Medulla oblongata (tissue), 1 donor: Measurements from ENCODE around the gene METTL24.
"Not testable (repeated sequence)": the region's sequence is repeated elsewhere in the genome, so short reads cannot be mapped to it uniquely, and the experiment has no call there.

Experiments
- DNase-seq: peaks from one replicate; pipeline ENCODE4 v3.0.0-alpha.2; 2015; ENCODE audit errors: extremely low spot score

The METTL24 gene

GRCh38 chr6:110363748-110364147, 5.6 kb upstream of the METTL24 start:
- DNase-seq, result no peak

DNA sequence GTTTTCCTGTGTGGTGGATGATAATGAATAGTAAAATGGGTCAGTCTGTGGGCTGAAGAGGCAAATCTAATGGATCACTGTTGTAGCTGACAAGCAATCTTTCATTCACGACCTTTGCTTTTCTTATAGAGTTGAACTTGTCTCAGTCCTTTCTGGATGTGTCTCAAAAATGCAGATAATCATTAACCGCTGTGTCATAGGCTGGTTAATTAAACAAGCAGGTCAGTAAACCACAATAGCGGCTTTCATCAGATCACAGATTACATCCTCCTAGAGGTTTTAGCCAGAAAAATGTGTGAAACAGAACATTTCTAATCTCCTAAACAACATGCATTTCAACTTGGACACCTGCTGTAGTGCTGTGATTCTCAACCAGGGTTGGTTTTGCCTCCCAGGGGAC, 2.5 kb upstream of the METTL24 start:
- no peak for DNase-seq

GRCh38 chr6:110359556-110359955, 1.4 kb upstream of the METTL24 start:
- DNase-seq, result no peak

DNA sequence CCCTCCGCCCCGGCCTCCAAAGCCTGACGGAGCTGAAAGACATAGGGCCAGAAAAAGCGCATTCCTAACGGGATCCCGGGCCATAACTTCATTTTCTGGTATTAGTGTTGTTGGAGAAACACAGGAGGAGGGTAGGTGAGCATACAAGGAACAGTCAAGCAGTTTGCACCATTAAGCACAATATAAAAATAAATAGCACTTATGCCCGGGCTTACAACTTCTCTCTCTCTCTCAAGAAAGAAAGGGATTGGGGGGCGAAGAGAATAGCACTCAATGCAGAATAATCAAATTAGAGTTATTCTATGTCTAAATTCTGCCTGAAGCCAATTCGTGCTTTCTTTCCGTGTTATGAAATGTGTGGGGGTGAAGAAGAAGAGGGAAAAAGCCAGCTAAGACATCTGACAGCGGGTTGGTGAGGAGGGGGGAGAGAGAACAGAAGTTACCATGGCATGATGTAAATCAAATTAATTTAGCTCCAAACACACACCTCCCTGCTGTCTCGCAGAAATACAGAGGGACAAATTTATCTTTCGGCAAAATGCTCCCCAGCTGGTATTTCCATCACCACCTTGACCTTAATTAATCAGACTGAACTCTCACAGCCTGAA, 508 bp upstream of the METTL24 start:
- DNase-seq, result no peak

GRCh38 chr6:110357298-110357663, 868 bp downstream of the METTL24 start:
- no peak for DNase-seq

GRCh38 chr6:110356778-110357177, 1.4 kb downstream of the METTL24 start:
- DNase-seq, result no peak

- no peak for DNase-seq
These were observed 2.4 kb downstream of the METTL24 start for GRCh38 chr6:110355727-110356126.

GRCh38 chr6:110355022-110355421, 3.1 kb downstream of the METTL24 start:
- no peak for DNase-seq

DNA sequence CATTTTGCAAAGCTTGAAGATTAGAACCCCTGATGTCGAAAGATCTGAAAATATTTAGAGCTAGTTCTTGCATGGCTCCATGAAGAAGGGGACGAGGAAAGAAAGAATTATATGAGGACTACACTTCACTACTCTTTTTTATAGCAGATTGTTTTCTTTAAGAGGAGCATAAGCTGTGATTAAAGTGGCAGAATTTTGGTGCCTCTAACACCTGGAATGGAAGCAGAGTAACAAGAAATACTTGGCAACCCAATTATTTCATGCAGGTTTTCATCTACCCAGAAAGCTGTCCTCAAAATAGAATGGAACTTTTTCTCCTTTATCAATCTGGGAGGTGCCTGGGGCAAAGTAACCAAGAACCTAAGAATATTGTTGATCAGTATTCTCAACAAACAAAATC, 4.0 kb downstream of the METTL24 start:
- no peak for DNase-seq

GRCh38 chr6:110353457-110354001, 4.6 kb downstream of the METTL24 start:
- no peak for DNase-seq

DNA sequence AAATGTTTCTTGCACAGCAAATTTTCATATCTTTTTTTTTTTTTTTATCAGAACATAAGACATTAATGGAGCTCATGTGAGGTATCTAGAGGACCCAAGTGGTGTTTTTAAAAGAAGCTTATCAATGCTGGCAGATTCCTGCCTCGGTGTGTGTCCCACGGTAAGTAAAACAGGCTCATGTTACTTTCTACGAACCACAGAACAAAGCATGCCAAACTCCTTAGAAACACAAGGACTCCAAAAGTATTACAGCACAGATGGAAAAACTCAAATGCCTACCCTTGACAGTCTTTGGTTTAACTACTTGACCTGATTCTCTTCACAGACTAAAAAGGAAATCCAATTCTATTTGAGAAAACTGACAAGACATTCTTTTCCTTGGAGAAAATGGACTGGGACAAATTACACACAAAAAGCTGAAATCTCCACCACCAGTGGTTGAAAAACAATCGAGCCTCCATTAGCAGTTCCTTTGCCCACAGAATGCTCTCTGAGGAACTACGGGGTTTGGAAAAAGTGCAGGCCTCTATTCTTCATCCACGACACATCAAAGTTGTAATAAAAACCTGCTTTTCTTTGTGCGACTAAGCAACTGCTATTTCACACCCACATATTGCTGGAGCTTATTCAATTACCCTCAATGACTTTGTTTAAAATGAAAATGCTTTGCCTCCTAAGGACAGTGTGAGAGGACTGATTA, 5.4 kb downstream of the METTL24 start:
- no peak for DNase-seq

GRCh38 chr6:110351986-110352385, 6.2 kb downstream of the METTL24 start:
- no peak for DNase-seq

- no peak for DNase-seq
These were observed 6.6 kb downstream of the METTL24 start for GRCh38 chr6:110351546-110351945.

- DNase-seq, result not testable (repeated sequence)
These were observed 7.6 kb downstream of the METTL24 start for GRCh38 chr6:110350593-110350992.

DNA sequence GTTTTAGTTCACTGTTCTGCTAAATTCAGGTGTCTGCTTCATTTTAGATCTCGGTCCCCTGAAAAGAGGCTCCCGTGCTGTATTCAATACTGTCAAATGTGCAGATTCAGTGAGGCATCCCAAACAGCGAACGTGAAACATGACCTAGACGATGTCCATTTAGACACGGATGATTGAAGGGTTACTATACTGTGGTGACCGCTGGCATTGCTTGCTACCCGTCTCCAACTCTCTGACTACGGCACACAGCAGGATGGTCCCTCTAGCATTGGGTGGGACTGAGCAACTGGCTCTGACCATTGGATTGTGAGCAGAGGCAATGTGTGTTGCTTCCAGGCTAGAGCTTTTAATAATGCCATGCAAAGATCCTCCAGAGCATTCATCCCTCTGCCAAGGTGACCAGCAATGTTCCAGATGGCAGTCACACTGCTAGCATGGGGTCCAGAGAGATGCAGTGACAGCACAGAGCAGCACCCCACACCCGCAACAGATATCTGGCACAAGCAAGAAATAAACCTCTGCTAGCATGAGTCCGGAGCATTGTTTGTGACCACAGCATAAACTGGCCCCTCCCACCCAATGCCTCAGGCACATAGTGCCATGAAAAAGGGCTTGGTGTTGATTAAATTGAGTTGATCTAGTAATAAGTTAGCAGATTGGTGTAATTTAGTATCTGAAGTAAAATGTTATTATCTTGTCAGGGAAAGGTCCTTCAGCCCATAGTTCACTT, 9.0 kb downstream of the METTL24 start:
- DNase-seq, result no peak

GRCh38 chr6:110345025-110345424, 13.1 kb downstream of the METTL24 start:
- DNase-seq, result no peak

DNA sequence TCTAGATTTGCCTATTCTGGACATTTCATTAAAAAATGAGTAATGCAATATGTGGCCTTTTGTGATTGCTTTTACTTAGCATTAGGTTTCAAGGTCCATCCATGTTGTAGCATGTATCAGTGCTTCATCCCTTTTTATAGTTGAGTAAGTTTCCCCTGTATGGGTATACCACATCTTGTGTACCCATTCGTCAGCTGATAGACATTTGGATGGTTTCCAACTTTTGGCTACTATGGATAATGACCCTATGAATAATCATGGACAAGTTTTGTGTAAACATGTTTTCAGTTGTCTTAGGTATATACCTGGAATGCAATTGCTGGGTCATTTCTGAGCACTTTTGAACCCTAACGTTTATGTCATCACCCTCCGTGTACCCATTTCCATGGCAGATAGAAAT, 15.4 kb downstream of the METTL24 start:
- no peak for DNase-seq

- DNase-seq, result no peak
These were observed 16.2 kb downstream of the METTL24 start for GRCh38 chr6:110341663-110342596.

DNA sequence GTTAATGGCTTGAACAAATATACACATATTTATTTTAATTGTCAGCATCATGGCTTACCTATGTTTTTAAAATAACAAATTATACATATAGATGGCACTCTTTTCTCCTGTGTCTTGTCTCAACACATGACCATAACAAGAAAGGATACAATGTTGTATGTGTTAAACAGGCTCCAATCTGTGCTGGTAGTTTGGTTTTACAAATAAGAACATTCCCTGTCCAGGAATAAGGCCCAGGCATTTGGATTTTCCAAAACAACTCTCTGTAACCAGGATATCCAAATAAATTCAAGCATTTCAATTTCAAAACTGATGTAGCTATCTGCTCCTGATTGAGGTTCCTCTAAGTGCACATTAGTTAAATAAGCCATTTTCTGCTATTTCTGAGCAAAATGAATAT, 17.1 kb downstream of the METTL24 start:
- DNase-seq, result no peak

DNA sequence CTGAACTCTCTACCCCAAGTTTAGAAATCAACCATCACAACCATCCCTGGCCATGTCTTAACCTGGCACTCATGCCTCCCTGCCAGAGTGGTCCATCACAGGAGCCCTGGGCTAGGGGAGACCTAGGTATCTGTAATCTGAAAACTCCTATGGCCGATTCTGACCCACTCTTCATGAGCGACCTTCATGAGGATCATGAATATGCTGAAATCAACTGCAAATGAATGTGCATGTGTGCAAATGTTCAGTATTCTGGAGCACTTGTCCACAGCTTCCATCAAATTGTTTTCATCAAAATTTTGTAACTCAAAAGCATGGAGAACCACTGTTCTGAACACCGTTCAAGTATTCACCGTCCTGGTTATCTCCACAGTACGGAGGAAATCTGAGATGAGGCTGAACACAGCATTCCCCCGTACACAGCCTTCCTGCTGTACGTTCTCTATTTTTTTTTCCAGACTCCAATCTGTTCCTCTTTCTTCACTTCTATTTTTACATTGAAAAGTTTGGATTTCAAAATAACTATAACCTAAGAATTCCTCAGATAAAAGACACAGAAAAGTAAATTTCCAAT, 17.7 kb downstream of the METTL24 start:
- no peak for DNase-seq

DNA sequence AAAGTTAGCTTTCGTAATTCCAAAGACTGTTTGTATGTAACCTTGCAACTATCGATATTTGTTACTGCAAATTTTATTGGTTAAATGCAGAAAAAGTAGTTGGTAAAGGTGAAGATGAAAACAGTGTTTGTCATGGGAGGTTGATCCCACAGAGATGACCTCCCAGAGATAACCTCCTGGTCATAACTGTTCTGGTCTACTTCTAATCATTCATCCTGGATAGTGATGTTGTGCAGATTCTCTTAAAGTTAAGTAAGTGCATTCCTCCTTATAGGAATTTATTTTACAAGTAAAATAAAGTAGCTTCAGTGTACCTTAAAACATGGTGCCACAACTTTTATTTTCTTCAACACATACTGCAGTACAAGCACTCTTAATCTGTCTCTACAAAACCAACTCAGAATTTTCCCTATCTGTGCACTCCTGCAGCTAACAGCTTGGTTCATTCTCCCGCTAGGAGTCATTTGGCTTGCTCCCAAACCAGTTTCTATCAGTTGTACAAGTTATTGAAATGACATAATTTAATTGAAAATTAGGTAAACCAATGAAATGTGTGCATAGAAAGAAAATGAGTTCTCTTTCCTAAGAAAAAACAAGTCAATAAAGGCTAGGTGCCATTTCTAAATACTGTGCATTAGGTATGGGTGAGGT, 19.2 kb downstream of the METTL24 start:
- DNase-seq, result no peak
